ENCODE measurements around the gene NUDT8. TPM values are rescaled to one million over a fixed set of nuclear protein-coding genes. Genes with fewer than 3 reads are reported as not detected.

NUDT8 gene
- polyA plus RNA-seq, 1 of the 3 experiments (the other 2 are of a cell fraction): 2.7 TPM

DNA sequence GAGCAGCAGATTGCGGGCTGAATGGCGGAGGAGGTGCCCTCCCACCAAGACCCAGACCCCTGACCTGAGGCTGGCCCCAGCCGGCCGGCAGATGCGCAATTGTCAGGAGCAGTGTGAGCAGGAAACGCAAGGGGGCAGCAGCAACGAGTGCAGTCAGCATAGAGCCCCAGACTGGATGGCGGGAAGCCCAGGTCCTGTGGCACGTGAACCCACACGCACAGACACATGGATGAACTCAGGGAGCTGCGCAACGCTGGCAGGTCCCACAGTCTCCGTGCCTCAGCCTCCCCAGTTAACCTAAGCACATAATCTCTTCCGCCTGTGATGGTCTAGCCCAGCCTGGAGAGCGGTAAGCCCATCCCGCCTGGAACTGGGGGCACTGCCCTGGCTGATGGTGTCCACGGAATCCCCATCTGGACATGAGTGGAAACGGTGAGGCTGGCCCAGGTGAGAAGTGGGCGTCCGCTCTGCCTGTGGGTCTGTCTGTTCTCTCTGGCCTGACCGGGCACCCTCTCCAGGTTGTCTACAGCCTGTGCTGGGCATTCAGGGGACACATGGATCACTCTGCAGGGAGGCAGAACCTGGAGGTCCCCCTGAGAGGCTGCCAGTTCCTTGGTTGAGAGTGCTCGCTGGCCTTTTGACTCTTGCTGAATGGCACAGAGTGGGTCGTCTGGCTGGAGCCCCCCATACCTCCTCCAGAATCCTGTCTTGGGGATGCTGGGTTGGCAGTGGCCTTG lies 10.5 kb upstream of the NUDT8 start (continued):
- TF ChIP-seq, protein P1, sequence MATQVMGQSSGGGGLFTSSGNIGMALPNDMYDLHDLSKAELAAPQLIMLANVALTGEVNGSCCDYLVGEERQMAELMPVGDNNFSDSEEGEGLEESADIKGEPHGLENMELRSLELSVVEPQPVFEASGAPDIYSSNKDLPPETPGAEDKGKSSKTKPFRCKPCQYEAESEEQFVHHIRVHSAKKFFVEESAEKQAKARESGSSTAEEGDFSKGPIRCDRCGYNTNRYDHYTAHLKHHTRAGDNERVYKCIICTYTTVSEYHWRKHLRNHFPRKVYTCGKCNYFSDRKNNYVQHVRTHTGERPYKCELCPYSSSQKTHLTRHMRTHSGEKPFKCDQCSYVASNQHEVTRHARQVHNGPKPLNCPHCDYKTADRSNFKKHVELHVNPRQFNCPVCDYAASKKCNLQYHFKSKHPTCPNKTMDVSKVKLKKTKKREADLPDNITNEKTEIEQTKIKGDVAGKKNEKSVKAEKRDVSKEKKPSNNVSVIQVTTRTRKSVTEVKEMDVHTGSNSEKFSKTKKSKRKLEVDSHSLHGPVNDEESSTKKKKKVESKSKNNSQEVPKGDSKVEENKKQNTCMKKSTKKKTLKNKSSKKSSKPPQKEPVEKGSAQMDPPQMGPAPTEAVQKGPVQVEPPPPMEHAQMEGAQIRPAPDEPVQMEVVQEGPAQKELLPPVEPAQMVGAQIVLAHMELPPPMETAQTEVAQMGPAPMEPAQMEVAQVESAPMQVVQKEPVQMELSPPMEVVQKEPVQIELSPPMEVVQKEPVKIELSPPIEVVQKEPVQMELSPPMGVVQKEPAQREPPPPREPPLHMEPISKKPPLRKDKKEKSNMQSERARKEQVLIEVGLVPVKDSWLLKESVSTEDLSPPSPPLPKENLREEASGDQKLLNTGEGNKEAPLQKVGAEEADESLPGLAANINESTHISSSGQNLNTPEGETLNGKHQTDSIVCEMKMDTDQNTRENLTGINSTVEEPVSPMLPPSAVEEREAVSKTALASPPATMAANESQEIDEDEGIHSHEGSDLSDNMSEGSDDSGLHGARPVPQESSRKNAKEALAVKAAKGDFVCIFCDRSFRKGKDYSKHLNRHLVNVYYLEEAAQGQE (IDR thresholded peaks at IDR 0.05; ENCODE audit: low read depth, low read length): no peak
- TF ChIP-seq MAX (IDR thresholded peaks at IDR 0.05; ENCODE audit: low read depth): no peak
- no peak for TF ChIP-seq ZBTB33 (IDR thresholded peaks at IDR 0.05; ENCODE audit: borderline replicate concordance, low read depth)
- TF ChIP-seq CTCF (IDR thresholded peaks at IDR 0.05): peak; percentile 65
- TF ChIP-seq RCOR1 (IDR thresholded peaks at IDR 0.05; ENCODE audit: low read length): no peak
- no peak for TF ChIP-seq FOXM1 (IDR thresholded peaks at IDR 0.05; ENCODE audit: low read depth)
- TF ChIP-seq TCF12 (IDR thresholded peaks at IDR 0.05): no peak

GRCh38 chr11:67639438-67639859 lies 9.7 kb upstream of the NUDT8 start, which contains the start of gene TBX10:
TBX10 (minus strand) TSS chr11:67639763; CDS start chr11:67639472, 291 bp downstream.
- no peaks in the 10 kb centered on the region for H4K20me1 ChIP-seq (ENCODE audit: insufficient read depth)
- H3F3A ChIP-seq (replicated peaks; ENCODE audit: insufficient read depth): no peaks in the 10 kb centered on the region
- H3K27ac ChIP-seq (ENCODE audit: low read depth in 2 of 2, low read length in 1 of 2): no peak within 1 kb of the TSS
- no peaks in the 10 kb centered on the region for H3K27me3 ChIP-seq (ENCODE audit: insufficient read depth)
- H3K9me3 ChIP-seq: no peaks in the 10 kb centered on the region
- no peaks in the 10 kb centered on the region for H3K79me2 ChIP-seq (ENCODE audit: insufficient read depth)
- H3K9me2 ChIP-seq: no peaks in the 10 kb centered on the region
- H3K4me2 ChIP-seq: no peak within 1 kb of the TSS
- H3K4me3 ChIP-seq (ENCODE audit: low read depth in 2 of 2, low read length in 1 of 2): no peak within 1 kb of the TSS; a peak in 1 of 4 replicates
- WGBS (ENCODE audit: low lambda C conversion rate): 50% methylated on average over 10 of the region's 18 CpGs
- H3K36me3 ChIP-seq (replicated peaks in 1 of 2; ENCODE audit: control insufficient read depth in 1 of 2, insufficient read depth in 2 of 2, low read length in 1 of 2): no peaks in the 10 kb centered on the region
- H3K4me1 ChIP-seq (ENCODE audit: control insufficient read depth in 1 of 2, insufficient read depth in 2 of 2, low read depth in 1 of 2, low read length in 1 of 2): no peaks in the 10 kb centered on the region; a peak in 1 of 4 replicates
- H2AFZ ChIP-seq (ENCODE audit: low read depth): no peak within 1 kb of the TSS
- ChIA-PET CTCF (interaction anchor here (0.5 to 17.8 kb wide), 9 partner anchors 8 to 75 kb away, joined by 3 to 308 read pairs (median 4); partner anchors contain the start of genes ACY3 and NUDT8), POLR2A (no interaction called here)
- no peak within 1 kb of the TSS for H3K9ac ChIP-seq
- DNase-seq: no peak
- TF ChIP-seq RFX5 (IDR thresholded peaks at IDR 0.05; ENCODE audit: low read length) (no peak), ELF1 (IDR thresholded peaks at IDR 0.05) (no peak), CHD2 (IDR thresholded peaks at IDR 0.05; ENCODE audit: low read length, partially characterized antibody) (no peak), NFIC (IDR thresholded peaks at IDR 0.05; ENCODE audit: borderline replicate concordance) (no peak), ZBTB33 (IDR thresholded peaks at IDR 0.05; ENCODE audit: borderline replicate concordance, low read depth) (no peak), MEF2A (IDR thresholded peaks at IDR 0.05; ENCODE audit: borderline replicate concordance, low read depth) (no peak), GATA2 (CRISPR knock-in tag; IDR thresholded peaks at IDR 0.05) (no peak), RXRA (IDR thresholded peaks at IDR 0.05; ENCODE audit: borderline replicate concordance, low read depth) (no peak), POLR2AphosphoS5 (IDR thresholded peaks at IDR 0.05; ENCODE audit: low read depth, low read length) (no peak), TCF12 (IDR thresholded peaks at IDR 0.05) (no peak), MXI1 (IDR thresholded peaks at IDR 0.05; ENCODE audit: low read depth, low read length) (no peak)
- TF ChIP-seq, protein P2, sequence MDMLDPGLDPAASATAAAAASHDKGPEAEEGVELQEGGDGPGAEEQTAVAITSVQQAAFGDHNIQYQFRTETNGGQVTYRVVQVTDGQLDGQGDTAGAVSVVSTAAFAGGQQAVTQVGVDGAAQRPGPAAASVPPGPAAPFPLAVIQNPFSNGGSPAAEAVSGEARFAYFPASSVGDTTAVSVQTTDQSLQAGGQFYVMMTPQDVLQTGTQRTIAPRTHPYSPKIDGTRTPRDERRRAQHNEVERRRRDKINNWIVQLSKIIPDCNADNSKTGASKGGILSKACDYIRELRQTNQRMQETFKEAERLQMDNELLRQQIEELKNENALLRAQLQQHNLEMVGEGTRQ (IDR thresholded peaks at IDR 0.05; ENCODE audit: borderline replicate concordance, low read depth, low read length): no peak
- TF ChIP-seq, protein P3, sequence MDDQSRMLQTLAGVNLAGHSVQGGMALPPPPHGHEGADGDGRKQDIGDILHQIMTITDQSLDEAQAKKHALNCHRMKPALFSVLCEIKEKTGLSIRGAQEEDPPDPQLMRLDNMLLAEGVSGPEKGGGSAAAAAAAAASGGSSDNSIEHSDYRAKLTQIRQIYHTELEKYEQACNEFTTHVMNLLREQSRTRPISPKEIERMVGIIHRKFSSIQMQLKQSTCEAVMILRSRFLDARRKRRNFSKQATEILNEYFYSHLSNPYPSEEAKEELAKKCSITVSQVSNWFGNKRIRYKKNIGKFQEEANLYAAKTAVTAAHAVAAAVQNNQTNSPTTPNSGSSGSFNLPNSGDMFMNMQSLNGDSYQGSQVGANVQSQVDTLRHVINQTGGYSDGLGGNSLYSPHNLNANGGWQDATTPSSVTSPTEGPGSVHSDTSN (IDR thresholded peaks at IDR 0.05): no peak

Measured in SK-N-SH (cell line).